GM19239 (cell line): Measurements from ENCODE around the gene SAMD7.

Source experiments
- DNase-seq: peaks from one replicate; pipeline ENCODE4 v3.0.0; 2011; ENCODE audit warnings: low spot score; ENCODE audit not compliant: insufficient read length
- FAIRE-seq: peaks from 2 replicates; lab custom pipeline; 2011; peaks lifted over from hg19 to GRCh38; lab: Jason Lieb, UNC

Gene SAMD7

GRCh38 chr3:169955406-169955805 lies 44.0 kb downstream of the SAMD7 start:
- DNase-seq (no peak), FAIRE-seq (no peak)

GRCh38 chr3:169964176-169964575 lies 52.8 kb downstream of the SAMD7 start:
- FAIRE-seq (peak; percentile 21), DNase-seq (no peak)

GRCh38 chr3:169965562-169966427 lies 54.4 kb downstream of the SAMD7 start:
- DNase-seq (no peak), FAIRE-seq (no peak)

GRCh38 chr3:169966428-169966950 lies 55.1 kb downstream of the SAMD7 start, which contains the start of gene SEC62:
Gene SEC62, plus strand, starts transcription at chr3:169966807. Its CDS starts 16 bp downstream, at chr3:169966823.
- DNase-seq: peak; percentile 67
- peak; percentile 84 for FAIRE-seq

GRCh38 chr3:169966951-169967915 lies 55.9 kb downstream of the SAMD7 start:
- peak; percentile 55 for FAIRE-seq
- no peak for DNase-seq

GRCh38 chr3:169968224-169968885 lies 57.0 kb downstream of the SAMD7 start:
- DNase-seq (no peak), FAIRE-seq (no peak)

- FAIRE-seq (peak; percentile 23), DNase-seq (no peak)
Measured at GRCh38 chr3:169969174-169970095, 58.1 kb downstream of the SAMD7 start.

- FAIRE-seq (no peak), DNase-seq (no peak)
Measured at GRCh38 chr3:169970847-169971246, 59.5 kb downstream of the SAMD7 start.

GRCh38 chr3:169971522-169971921 lies 60.1 kb downstream of the SAMD7 start:
- no peak for DNase-seq
- no peak for FAIRE-seq

GRCh38 chr3:169980055-169980454 lies 68.7 kb downstream of the SAMD7 start:
- DNase-seq: no peak
- peak; percentile 26 for FAIRE-seq

- FAIRE-seq: no peak
- DNase-seq: no peak
Measured at GRCh38 chr3:169984292-169984691, 72.9 kb downstream of the SAMD7 start.
